CD4-positive, alpha-beta T cell treated with Interleukin-10 for 1 hour (primary cell): ENCODE results near the gene ANP32E.
A peak's percentile ranks its signal among the peaks of the same experiment; 100 is the strongest.

Source experiments
- DNase-seq: peaks from one replicate; pipeline ENCODE4 v3.0.0-alpha.2; 2020

Gene ANP32E

GRCh38 chr1:150235852-150236613, at the start of gene ANP32E:
TSS of gene ANP32E (minus strand) at chr1:150236112. CDS start at chr1:150235786, 326 bp downstream.
- peak; percentile 98 for DNase-seq

GRCh38 chr1:150283260-150283659, 47.3 kb upstream of the ANP32E start:
- no peak for DNase-seq

GRCh38 chr1:150282558-150282958, 46.6 kb upstream of the ANP32E start:
- no peak for DNase-seq

- DNase-seq, result peak; percentile 91
Measured at GRCh38 chr1:150281758-150282557, 46.0 kb upstream of the ANP32E start, which contains the start of gene CIART. TSS of gene CIART (plus strand) at chr1:150282554. CDS start at chr1:150283268, 714 bp downstream.

- peak; percentile 69 for DNase-seq
Measured at GRCh38 chr1:150281221-150281757, 45.4 kb upstream of the ANP32E start.

- no peak for DNase-seq
Measured at GRCh38 chr1:150280138-150280707, 44.3 kb upstream of the ANP32E start.

- DNase-seq, result no peak
Measured at GRCh38 chr1:150273311-150273710, 37.4 kb upstream of the ANP32E start.

- no peak for DNase-seq
Measured at GRCh38 chr1:150271291-150271959, 35.5 kb upstream of the ANP32E start.

- no peak for DNase-seq
Measured at GRCh38 chr1:150269451-150269850, 33.5 kb upstream of the ANP32E start.

- peak; percentile 95 for DNase-seq
Measured at GRCh38 chr1:150268705-150269403, 32.9 kb upstream of the ANP32E start, which contains the start of gene APH1A. TSS of gene APH1A (minus strand) at chr1:150269016. CDS start at chr1:150268810, 206 bp downstream.

GRCh38 chr1:150268340-150268704, 32.4 kb upstream of the ANP32E start:
- peak; percentile 62 for DNase-seq

GRCh38 chr1:150267896-150268295, 32.0 kb upstream of the ANP32E start:
- no peak for DNase-seq

- DNase-seq, result no peak
Measured at GRCh38 chr1:150263549-150263948, 27.6 kb upstream of the ANP32E start.

- no peak for DNase-seq
Measured at GRCh38 chr1:150262388-150263320, 26.7 kb upstream of the ANP32E start.

- no peak for DNase-seq
Measured at GRCh38 chr1:150261367-150261766, 25.5 kb upstream of the ANP32E start.

GRCh38 chr1:150259758-150260669, 24.1 kb upstream of the ANP32E start:
- DNase-seq, result no peak

GRCh38 chr1:150259217-150259616, 23.3 kb upstream of the ANP32E start:
- no peak for DNase-seq

- DNase-seq, result no peak
Measured at GRCh38 chr1:150257624-150258585, 22.0 kb upstream of the ANP32E start, which contains the start of gene CA14. TSS of gene CA14 (plus strand) at chr1:150257774. CDS start at chr1:150258129, 355 bp downstream.
